Natural killer cell (primary cell): ENCODE measurements around the gene PRAMEF12. TPM values are rescaled to one million over a fixed set of nuclear protein-coding genes. Genes with fewer than 3 reads are reported as not detected.
"Not testable (repeated sequence)": the region's sequence is repeated elsewhere in the genome, so short reads cannot be mapped to it uniquely, and the experiment has no call there.

ENCODE experiments used
- ATAC-seq, 3 donors: fragments of 150-1000 bp in 2 of 3; fragments of 200-7000 bp in 1 of 3; cut with Tn5 transposase; 1 replicate in 1 of 3; 2 replicates in 2 of 3; pipeline ENCODE4 v1.10.0; 2021; ENCODE audit warnings: mild to moderate bottlenecking in 2 of 3, moderate library complexity in 2 of 3
- DNase-seq, 2 donors: peaks; one replicate each; pipeline versions ENCODE4 v3.0.0 to v3.0.0-alpha.2; 2013 to 2021; ENCODE audit warnings: mixed read lengths in 1 of 2
- H3K27ac ChIP-seq: one replicate; pipeline ENCODE4 v1.5.1; 2013; ENCODE audit warnings: mild to moderate bottlenecking, low read length
- H3K27me3 ChIP-seq: one replicate; pipeline ENCODE4 v1.6.1; 2013; ENCODE audit warnings: low read length; ENCODE audit not compliant: control insufficient read depth, insufficient read depth
- H3K36me3 ChIP-seq: one replicate; pipeline ENCODE4 v1.6.1; 2013; ENCODE audit warnings: low read length; ENCODE audit not compliant: control insufficient read depth, insufficient read depth
- H3K4me1 ChIP-seq: one replicate; pipeline ENCODE4 v1.6.1; 2013; ENCODE audit warnings: low read length; ENCODE audit not compliant: control insufficient read depth, insufficient read depth
- H3K4me3 ChIP-seq: one replicate; pipeline ENCODE4 v1.5.1; 2013; ENCODE audit warnings: low read length
- H3K9me3 ChIP-seq: one replicate; pipeline ENCODE4 v1.6.1; 2013; ENCODE audit warnings: low read length; ENCODE audit not compliant: control insufficient read depth, insufficient read depth
- H3K27ac Mint-ChIP-seq, 2 donors: one replicate each; pipeline ENCODE4 v1.8.0; 2022; ENCODE audit warnings: mild to moderate bottlenecking in 2 of 2, mixed read lengths in 2 of 2, moderate library complexity in 1 of 2
- H3K27me3 Mint-ChIP-seq, 2 donors: one replicate each; pipeline ENCODE4 v1.8.0; 2022; ENCODE audit warnings: low read depth in 2 of 2, mixed read lengths in 2 of 2
- H3K36me3 Mint-ChIP-seq: one replicate; pipeline ENCODE4 v1.8.0; 2022; ENCODE audit warnings: mixed read lengths
- H3K4me1 Mint-ChIP-seq, 2 donors: one replicate each; pipeline ENCODE4 v1.8.0; 2022; ENCODE audit warnings: mixed read lengths in 2 of 2
- H3K4me3 Mint-ChIP-seq: one replicate; pipeline ENCODE4 v1.8.0; 2022; ENCODE audit warnings: mild to moderate bottlenecking, moderate library complexity, mixed read lengths
- H3K9me3 Mint-ChIP-seq, 2 donors: one replicate each; pipeline ENCODE4 v1.8.0; 2022; ENCODE audit warnings: mixed read lengths in 2 of 2
- WGBS: methylation state at CpG from one replicate; pipeline ENCODE4 v1.1.7; 2013; ENCODE audit warnings: missing lambda C conversion rate; ENCODE audit not compliant: insufficient coverage; 5-methylcytosine and 5-hydroxymethylcytosine counted together
- intact Hi-C: fragments of 100-400 bp; cut with micrococcal nuclease; formaldehyde crosslinking; loops from one replicate; pipeline ENCODE4 v1.14.2; 2022
- total RNA-seq, 4 donors: library from RNA; stranded (reverse); fragments of 120-200 nt in 1 of 4; gene quantifications; one replicate each; pipeline versions ENCODE4 v1.2.3 to v1.2.4, GENCODE V29; 2013 to 2022
- TF ChIP-seq, protein P1 (sequence below): fragments of 200-600 bp; IDR thresholded peaks from one replicate; pipeline ENCODE4 v1.8.0; 2022; ENCODE audit warnings: antibody characterized with exemption

Gene PRAMEF12
- total RNA-seq = not detected
- total RNA-seq (2013) = not detected

DNA sequence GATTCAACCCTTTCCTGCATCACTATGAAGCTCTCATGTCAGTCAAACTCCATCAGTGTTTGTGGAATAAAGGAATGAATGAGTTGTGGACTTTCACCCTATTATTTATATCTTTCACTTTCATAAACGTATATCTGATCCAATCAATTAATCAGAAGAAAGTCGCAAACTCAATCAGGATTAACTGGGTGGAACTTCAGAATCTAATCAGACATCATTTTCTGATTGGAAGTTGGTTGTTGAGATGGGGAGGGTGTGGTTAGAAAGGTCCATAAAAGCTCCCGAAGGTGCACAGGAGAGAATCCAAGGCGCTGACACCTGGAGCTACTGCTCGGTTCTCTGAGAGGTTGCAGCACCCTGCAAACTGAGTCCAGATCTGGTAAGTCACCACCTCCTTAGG lies at the start of gene PRAMEF12:
TSS of gene PRAMEF12 (plus strand) at position 301 of the 400 bp plus-strand sequence. CDS start 1,130 bp downstream, outside the sequence.
- peaks cover 19 to 54% of the 10 kb centered on the region in 2 donors for H3K27me3 Mint-ChIP-seq
- no peak within 1 kb of the TSS for H3K27ac Mint-ChIP-seq
- H3K4me3 Mint-ChIP-seq = no peak within 1 kb of the TSS
- TF ChIP-seq, protein P1, sequence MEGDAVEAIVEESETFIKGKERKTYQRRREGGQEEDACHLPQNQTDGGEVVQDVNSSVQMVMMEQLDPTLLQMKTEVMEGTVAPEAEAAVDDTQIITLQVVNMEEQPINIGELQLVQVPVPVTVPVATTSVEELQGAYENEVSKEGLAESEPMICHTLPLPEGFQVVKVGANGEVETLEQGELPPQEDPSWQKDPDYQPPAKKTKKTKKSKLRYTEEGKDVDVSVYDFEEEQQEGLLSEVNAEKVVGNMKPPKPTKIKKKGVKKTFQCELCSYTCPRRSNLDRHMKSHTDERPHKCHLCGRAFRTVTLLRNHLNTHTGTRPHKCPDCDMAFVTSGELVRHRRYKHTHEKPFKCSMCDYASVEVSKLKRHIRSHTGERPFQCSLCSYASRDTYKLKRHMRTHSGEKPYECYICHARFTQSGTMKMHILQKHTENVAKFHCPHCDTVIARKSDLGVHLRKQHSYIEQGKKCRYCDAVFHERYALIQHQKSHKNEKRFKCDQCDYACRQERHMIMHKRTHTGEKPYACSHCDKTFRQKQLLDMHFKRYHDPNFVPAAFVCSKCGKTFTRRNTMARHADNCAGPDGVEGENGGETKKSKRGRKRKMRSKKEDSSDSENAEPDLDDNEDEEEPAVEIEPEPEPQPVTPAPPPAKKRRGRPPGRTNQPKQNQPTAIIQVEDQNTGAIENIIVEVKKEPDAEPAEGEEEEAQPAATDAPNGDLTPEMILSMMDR = no peak
- Histone ChIP-seq H3K9me3 (no peaks in the 10 kb centered on the region), H3K36me3 (no peaks in the 10 kb centered on the region), H3K4me3 (no peak within 1 kb of the TSS), H3K27ac (no peak within 1 kb of the TSS), H3K4me1 (no peaks in the 10 kb centered on the region), H3K27me3 (no peaks in the 10 kb centered on the region)
- no peak for ATAC-seq
- WGBS = 90% methylated on average over 4 of the region's 5 CpGs
- H3K9me3 Mint-ChIP-seq = no peaks in the 10 kb centered on the region
- no peaks in the 10 kb centered on the region for H3K36me3 Mint-ChIP-seq
- DNase-seq = no peak
- no peaks in the 10 kb centered on the region for H3K4me1 Mint-ChIP-seq
- intact Hi-C loops = no loop called here

DNA sequence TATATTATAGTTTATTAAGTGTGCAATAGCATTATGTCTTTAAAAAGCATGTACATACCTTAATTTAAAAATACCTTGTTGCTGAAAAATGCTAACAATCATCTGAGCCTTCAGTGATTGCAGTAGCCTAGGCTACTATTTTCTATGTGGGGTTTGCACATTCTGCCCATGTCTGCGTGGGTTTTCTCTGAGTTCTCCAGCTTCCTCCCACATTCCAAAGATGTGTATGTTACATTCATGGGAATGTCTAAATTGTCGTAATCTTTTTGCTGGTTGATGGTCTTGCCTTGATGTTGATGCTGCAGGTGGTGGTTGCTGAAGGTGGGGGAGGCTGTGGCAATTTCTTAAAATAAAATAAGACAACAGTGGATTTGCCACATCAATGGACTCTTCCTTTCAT lies 45.1 kb upstream of the PRAMEF12 start:
- Histone ChIP-seq H3K4me1 (no peaks in the 10 kb centered on the region), H3K4me3 (no peak overlapping the region), H3K36me3 (no peaks in the 10 kb centered on the region), H3K27me3 (no peaks in the 10 kb centered on the region), H3K27ac (no peak overlapping the region), H3K9me3 (no peaks in the 10 kb centered on the region)
- Mint-ChIP-seq H3K36me3 (no peaks in the 10 kb centered on the region), H3K4me3 (no peak overlapping the region), H3K4me1 (no peaks in the 10 kb centered on the region), H3K27me3 (peaks cover 36 to 57% of the 10 kb centered on the region in 2 donors), H3K27ac (no peak overlapping the region), H3K9me3 (peaks cover 2 to 4% of the 10 kb centered on the region in 2 donors)
- WGBS = 100% methylated on average over 1 of the region's 2 CpGs
- no peak for DNase-seq
- TF ChIP-seq, protein P1 = no peak
- no peak for ATAC-seq
- intact Hi-C loops = no loop called here

DNA sequence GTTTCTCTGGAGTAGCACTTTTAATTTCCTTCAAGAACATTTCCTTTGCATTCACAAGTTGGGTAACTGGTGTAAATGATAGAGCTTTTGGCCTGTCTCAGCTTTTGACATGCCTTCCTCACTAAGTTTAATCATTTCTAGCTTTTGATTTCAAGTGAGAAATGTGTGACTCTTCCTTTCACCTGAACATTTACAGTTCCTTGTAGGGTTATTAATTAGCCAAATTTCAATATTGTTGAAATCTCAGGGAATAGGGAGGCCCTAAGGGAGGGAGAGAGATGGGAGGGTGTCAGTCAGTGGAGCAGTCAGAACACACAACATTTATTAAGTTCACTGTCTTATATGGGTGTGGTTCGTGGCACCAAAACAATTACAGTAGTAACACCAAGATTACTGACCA lies 43.4 kb upstream of the PRAMEF12 start:
- H3K9me3 ChIP-seq = no peaks in the 10 kb centered on the region
- no peaks in the 10 kb centered on the region for H3K27me3 ChIP-seq
- H3K4me1 ChIP-seq = no peaks in the 10 kb centered on the region
- no peak for DNase-seq
- H3K27ac ChIP-seq = no peak overlapping the region
- TF ChIP-seq, protein P1 = no peak
- no peaks in the 10 kb centered on the region for H3K36me3 ChIP-seq
- 80% methylated on average over 1 of the region's 1 CpG for WGBS
- Mint-ChIP-seq H3K9me3 (peaks cover 2 to 4% of the 10 kb centered on the region in 2 donors), H3K36me3 (no peaks in the 10 kb centered on the region), H3K4me3 (no peak overlapping the region), H3K27ac (no peak overlapping the region), H3K27me3 (peaks cover 33 to 66% of the 10 kb centered on the region in 2 donors), H3K4me1 (no peaks in the 10 kb centered on the region)
- H3K4me3 ChIP-seq = no peak overlapping the region
- intact Hi-C loops = no loop called here
- ATAC-seq = no peak

DNA sequence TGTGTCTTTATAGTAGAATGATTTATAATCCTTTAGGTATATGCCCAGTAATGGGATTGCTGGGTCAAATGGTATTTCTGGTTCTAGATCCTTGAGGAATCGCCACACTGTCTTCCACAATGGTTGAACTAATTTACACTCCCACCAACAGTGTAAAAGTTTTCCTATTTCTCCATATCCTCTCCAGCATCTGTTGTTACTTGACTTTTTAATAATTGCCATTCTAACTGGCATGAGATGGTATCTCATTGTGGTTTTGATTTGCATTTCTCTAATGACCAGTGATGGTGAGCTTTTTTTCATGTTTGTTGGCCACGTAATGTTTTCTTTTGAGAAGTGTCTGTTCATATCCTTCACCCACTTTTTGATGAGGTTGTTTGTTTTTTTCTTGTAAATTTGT lies 42.5 kb upstream of the PRAMEF12 start:
- H3K4me3 ChIP-seq, intact Hi-C loops, H3K36me3 ChIP-seq, H3K9me3 ChIP-seq, H3K4me1 ChIP-seq, H3K27ac ChIP-seq, ATAC-seq, H3K4me1 Mint-ChIP-seq, H3K4me3 Mint-ChIP-seq, H3K27me3 ChIP-seq, H3K36me3 Mint-ChIP-seq, H3K9me3 Mint-ChIP-seq, H3K27ac Mint-ChIP-seq, DNase-seq: not testable (repeated sequence)
- 100% methylated on average over 1 of the region's 2 CpGs for WGBS
- H3K27me3 Mint-ChIP-seq = peaks cover 37 to 70% of the 10 kb centered on the region in 2 donors
